H9 (cell line): ENCODE data around the gene FGR. TPM values are rescaled to one million over a fixed set of nuclear protein-coding genes. Genes with fewer than 3 reads are reported as not detected.

Source experiments
- DNase-seq: peaks from one replicate; pipeline ENCODE4 v3.0.0-alpha.2; 2017
- H2AFZ ChIP-seq: one replicate; pipeline ENCODE4 v1.6.1; 2013; ENCODE audit warnings: mild to moderate bottlenecking, low read length, control low read depth, moderate library complexity
- H2AK5ac ChIP-seq: 2 replicates; pipeline ENCODE4 v1.6.1; 2013; ENCODE audit warnings: low read length, control low read depth, mixed read lengths; ENCODE audit not compliant: insufficient read length
- H2BK120ac ChIP-seq: one replicate; pipeline ENCODE4 v1.6.1; 2013; ENCODE audit warnings: low read depth, mild to moderate bottlenecking, low read length, control low read depth, inconsistent platforms; ENCODE audit not compliant: poor library complexity, severe bottlenecking
- H2BK12ac ChIP-seq: 2 replicates; pipeline ENCODE4 v1.6.1; 2013; ENCODE audit warnings: low read length, control low read depth, mixed read lengths, low read depth; ENCODE audit not compliant: insufficient read length
- H2BK15ac ChIP-seq: 2 replicates; pipeline ENCODE4 v1.6.1; 2013; ENCODE audit warnings: low read depth, low read length, control low read depth
- H2BK20ac ChIP-seq: one replicate; pipeline ENCODE4 v1.6.1; 2013; ENCODE audit warnings: low read depth, mild to moderate bottlenecking, low read length, control low read depth, inconsistent platforms; ENCODE audit not compliant: poor library complexity, severe bottlenecking
- H2BK5ac ChIP-seq: 2 replicates; pipeline ENCODE4 v1.6.1; 2013; ENCODE audit warnings: low read length, control low read depth, mixed read lengths; ENCODE audit not compliant: insufficient read length
- H3K14ac ChIP-seq: 2 replicates; pipeline ENCODE4 v1.6.1; 2013; ENCODE audit warnings: low read length, control low read depth; ENCODE audit not compliant: insufficient read depth
- H3K18ac ChIP-seq: 2 replicates; pipeline ENCODE4 v1.6.1; 2013; ENCODE audit warnings: low read depth, mild to moderate bottlenecking, mixed read lengths, low read length, control low read depth; ENCODE audit not compliant: insufficient read length
- H3K23ac ChIP-seq: 2 replicates; pipeline ENCODE4 v1.6.1; 2013; ENCODE audit warnings: low read length, control low read depth, mixed read lengths, low read depth; ENCODE audit not compliant: insufficient read length
- H3K23me2 ChIP-seq: 2 replicates; pipeline ENCODE4 v1.6.1; 2013; ENCODE audit warnings: low read depth, mild to moderate bottlenecking, mixed read lengths, low read length, control low read depth; ENCODE audit not compliant: insufficient read length, poor library complexity, severe bottlenecking
- H3K27ac ChIP-seq: 2 replicates; pipeline ENCODE4 v1.5.1; 2013; ENCODE audit warnings: low read length, control low read depth, mixed read lengths, low read depth; ENCODE audit not compliant: insufficient read length
- H3K27me3 ChIP-seq: 2 replicates; pipeline ENCODE4 v1.6.1; 2013; ENCODE audit warnings: low read length, control low read depth, inconsistent platforms; ENCODE audit not compliant: insufficient read depth
- H3K4ac ChIP-seq: 2 replicates; pipeline ENCODE4 v1.6.1; 2013; ENCODE audit warnings: low read depth, mild to moderate bottlenecking, control low read depth, inconsistent platforms, low read length, moderate library complexity
- H3K4me1 ChIP-seq: 2 replicates; pipeline ENCODE4 v1.6.1; 2013; ENCODE audit warnings: low read length, control low read depth, inconsistent platforms; ENCODE audit not compliant: insufficient read depth
- H3K4me2 ChIP-seq: 2 replicates; pipeline ENCODE4 v1.6.1; 2013; ENCODE audit warnings: low read length, control low read depth, mixed read lengths; ENCODE audit not compliant: insufficient read length, insufficient read depth
- H3K56ac ChIP-seq: 2 replicates; pipeline ENCODE4 v1.6.1; 2013; ENCODE audit warnings: low read depth, mild to moderate bottlenecking, mixed read lengths, low read length, control low read depth; ENCODE audit not compliant: insufficient read length
- H3K79me1 ChIP-seq: 2 replicates; pipeline ENCODE4 v1.6.1; 2013; ENCODE audit warnings: low read depth, mild to moderate bottlenecking, moderate library complexity, low read length, control low read depth, inconsistent platforms; ENCODE audit not compliant: insufficient read depth, poor library complexity, severe bottlenecking
- H3K79me2 ChIP-seq: 2 replicates; pipeline ENCODE4 v1.6.1; 2013; ENCODE audit warnings: low read length, control low read depth, inconsistent platforms; ENCODE audit not compliant: insufficient read depth
- H3K9ac ChIP-seq: 2 replicates; pipeline ENCODE4 v1.6.1; 2013; ENCODE audit warnings: low read length, control low read depth, mixed read lengths; ENCODE audit not compliant: insufficient read length; ENCODE audit errors: extremely low read depth
- H3K9me3 ChIP-seq: one replicate; pipeline ENCODE4 v1.6.1; 2013; ENCODE audit warnings: low read depth, low read length, inconsistent platforms; ENCODE audit not compliant: control insufficient read depth
- H3T11ph ChIP-seq: one replicate; pipeline ENCODE4 v1.6.1; 2013; ENCODE audit warnings: mild to moderate bottlenecking, low read length, control low read depth, inconsistent platforms
- H4K20me1 ChIP-seq: one replicate; pipeline ENCODE4 v1.6.1; 2013; ENCODE audit not compliant: control insufficient read depth, insufficient read length, insufficient read depth
- H4K5ac ChIP-seq: 2 replicates; pipeline ENCODE4 v1.6.1; 2013; ENCODE audit warnings: low read depth, mild to moderate bottlenecking, mixed read lengths, low read length, control low read depth; ENCODE audit not compliant: insufficient read length
- H4K8ac ChIP-seq: replicated peaks from 2 replicates; pipeline ENCODE4 v1.6.1; 2013; ENCODE audit warnings: low read length, control low read depth, mixed read lengths, low read depth; ENCODE audit not compliant: insufficient read length
- H4K91ac ChIP-seq: 2 replicates; pipeline ENCODE4 v1.6.1; 2013; ENCODE audit warnings: low read depth, mild to moderate bottlenecking, moderate library complexity, mixed read lengths, low read length, control low read depth; ENCODE audit not compliant: insufficient read length
- H3K27ac Mint-ChIP-seq, 3 experiments: 2 replicates in 2 of 3; 3 replicates in 1 of 3; pipeline ENCODE4 v1.8.0; 2020 to 2021; ENCODE audit warnings: mixed read lengths in 3 of 3, mild to moderate bottlenecking in 1 of 3, moderate library complexity in 1 of 3
- H3K27me3 Mint-ChIP-seq: 2 replicates; pipeline ENCODE4 v1.8.0; 2021; ENCODE audit warnings: low read depth, mild to moderate bottlenecking, moderate library complexity, mixed read lengths
- H3K36me3 Mint-ChIP-seq, 3 experiments: 2 replicates in 2 of 3; 3 replicates in 1 of 3; pipeline ENCODE4 v1.8.0; 2020 to 2021; ENCODE audit warnings: low read depth in 3 of 3, mixed read lengths in 3 of 3; ENCODE audit not compliant: insufficient read depth in 1 of 3
- H3K4me1 Mint-ChIP-seq, 2 experiments: 2 replicates each; pipeline ENCODE4 v1.8.0; 2020; ENCODE audit warnings: mixed read lengths in 2 of 2
- H3K4me3 Mint-ChIP-seq, 2 experiments: 2 replicates in 1 of 2; 3 replicates in 1 of 2; pipeline ENCODE4 v1.8.0; 2020 to 2021; ENCODE audit warnings: mild to moderate bottlenecking in 2 of 2, mixed read lengths in 2 of 2, moderate library complexity in 1 of 2
- H3K9me3 Mint-ChIP-seq, 2 experiments: 2 replicates in 1 of 2; 3 replicates in 1 of 2; pipeline ENCODE4 v1.8.0; 2020; ENCODE audit warnings: mild to moderate bottlenecking in 2 of 2, mixed read lengths in 2 of 2, moderate library complexity in 1 of 2
- CTCF ChIP-seq: fragments of 200-600 bp; sonication (generic); conservative IDR thresholded peaks from 3 replicates; pipeline ENCODE4 v1.8.0; 2021; ENCODE audit warnings: antibody characterized with exemption, mild to moderate bottlenecking
- WGBS: extraction: QIAGEN DNeasy Blood & Tissue Kit; methylation state at CpG from one replicate; pipeline ENCODE4 v1.1.7; 2013; ENCODE audit warnings: missing lambda C conversion rate, low lambda C conversion rate, mixed read lengths; ENCODE audit not compliant: insufficient read length; ENCODE audit errors: extremely low coverage; 5-methylcytosine and 5-hydroxymethylcytosine counted together
- total RNA-seq: library from RNA; stranded (reverse); gene quantifications from 2 replicates; pipeline ENCODE4 v1.2.1, GENCODE V29; 2021

Gene FGR
- total RNA-seq, 1 experiment from 2014 or later = not detected

GRCh38 chr1:27563341-27563590 is 71.7 kb downstream of the FGR start:
- Histone ChIP-seq H3K9ac (no peak overlapping the region), H2BK12ac (no peak overlapping the region), H3K18ac (no peak overlapping the region), H3K79me1 (no peaks in the 10 kb centered on the region), H2AK5ac (no peak overlapping the region), H3K4me1 (peaks cover 18% of the 10 kb centered on the region), H3T11ph (no peak overlapping the region), H2AFZ (no peak overlapping the region), H3K9me3 (no peaks in the 10 kb centered on the region), H3K4ac (no peak overlapping the region), H4K5ac (no peak overlapping the region), H4K91ac (no peak overlapping the region), H2BK5ac (no peak overlapping the region), H3K27ac (no peak overlapping the region), H2BK15ac (no peak overlapping the region), H3K27me3 (no peaks in the 10 kb centered on the region), H3K14ac (no peak overlapping the region), H3K56ac (no peak overlapping the region), H4K20me1 (no peaks in the 10 kb centered on the region), H2BK120ac (no peak overlapping the region), H4K8ac (no peak overlapping the region), H3K23ac (no peak overlapping the region), H3K79me2 (no peaks in the 10 kb centered on the region), H2BK20ac (no peak overlapping the region), H3K23me2 (no peaks in the 10 kb centered on the region), H3K4me2 (no peak overlapping the region)
- no CpG with 5 or more reads among the region's 4 CpGs for WGBS
- no peak for TF ChIP-seq CTCF
- H3K4me3 Mint-ChIP-seq = no peak overlapping the region
- peaks cover 77 to 90% of the 10 kb centered on the region in 2 experiments for H3K4me1 Mint-ChIP-seq
- DNase-seq = no peak
- H3K27me3 Mint-ChIP-seq = no peaks in the 10 kb centered on the region
- no peak overlapping the region; a peak in 1 of 7 replicates for H3K27ac Mint-ChIP-seq
- H3K9me3 Mint-ChIP-seq = no peaks in the 10 kb centered on the region; a peak in 1 of 5 replicates
- no peaks in the 10 kb centered on the region for H3K36me3 Mint-ChIP-seq
